ENCODE results near the gene CENPVL1. TPM values are rescaled to one million over a fixed set of nuclear protein-coding genes. Genes with fewer than 3 reads are reported as not detected.

CENPVL1 gene
- total RNA-seq, 1 donor from 2014 or later = 1.6 TPM

- Mint-ChIP-seq H3K36me3 (ENCODE audit: low read depth) (no peaks in the 10 kb centered on the region), H3K9me3 (no peaks in the 10 kb centered on the region), H3K4me3 (no peak overlapping the region), H3K27ac (ENCODE audit: unreplicated experiment) (no peak overlapping the region), H3K27me3 (ENCODE audit: low read depth) (peaks cover 2% of the 10 kb centered on the region), H3K4me1 (no peaks in the 10 kb centered on the region)
- peak; percentile 30 for TF ChIP-seq CTCF (conservative IDR thresholded peaks at IDR 0.05)
- DNase-seq (ENCODE audit: low read depth, low spot score) = no peak
These were observed 17.9 kb downstream of the CENPVL1 start for GRCh38 chrX:51728202-51728601.

- Mint-ChIP-seq H3K9me3 (peaks cover 2% of the 10 kb centered on the region), H3K4me1 (no peaks in the 10 kb centered on the region), H3K27ac (ENCODE audit: unreplicated experiment) (no peak overlapping the region), H3K36me3 (ENCODE audit: low read depth) (no peaks in the 10 kb centered on the region), H3K27me3 (ENCODE audit: low read depth) (peaks cover 36% of the 10 kb centered on the region), H3K4me3 (no peak overlapping the region)
- no peak for TF ChIP-seq CTCF (conservative IDR thresholded peaks at IDR 0.05)
- DNase-seq (ENCODE audit: low read depth, low spot score) = no peak
These were observed 26.8 kb downstream of the CENPVL1 start for GRCh38 chrX:51737091-51737490.

DNA sequence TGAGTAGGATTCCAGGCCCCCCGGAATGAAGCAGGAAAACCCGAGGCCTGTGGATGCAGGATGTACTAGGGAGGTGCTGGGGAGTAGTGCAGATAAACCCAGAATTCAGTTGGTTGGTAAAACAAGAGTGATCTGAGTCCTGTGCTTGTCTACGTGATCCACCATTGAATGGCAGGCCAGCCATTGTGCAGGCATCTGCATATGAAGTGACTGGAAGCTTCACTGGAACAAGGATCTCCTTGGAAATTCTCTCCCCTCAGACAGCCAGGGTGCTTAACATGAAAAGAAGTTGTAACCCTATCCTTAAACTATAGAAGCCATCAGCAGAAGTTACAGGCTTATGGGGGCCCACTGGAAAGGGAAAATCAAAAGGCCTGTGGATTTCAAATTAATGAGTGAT is 32.3 kb downstream of the CENPVL1 start:
- Mint-ChIP-seq H3K9me3 (peaks cover 6% of the 10 kb centered on the region), H3K27me3 (ENCODE audit: low read depth) (peaks cover 24% of the 10 kb centered on the region), H3K4me1 (peaks cover 26% of the 10 kb centered on the region), H3K4me3 (peak overlapping the region; percentile 89), H3K27ac (ENCODE audit: unreplicated experiment) (peak overlapping the region; percentile 67), H3K36me3 (ENCODE audit: low read depth) (peaks cover 18% of the 10 kb centered on the region)
- no peak for DNase-seq (ENCODE audit: low read depth, low spot score)
- no peak for TF ChIP-seq CTCF (conservative IDR thresholded peaks at IDR 0.05)

DNA sequence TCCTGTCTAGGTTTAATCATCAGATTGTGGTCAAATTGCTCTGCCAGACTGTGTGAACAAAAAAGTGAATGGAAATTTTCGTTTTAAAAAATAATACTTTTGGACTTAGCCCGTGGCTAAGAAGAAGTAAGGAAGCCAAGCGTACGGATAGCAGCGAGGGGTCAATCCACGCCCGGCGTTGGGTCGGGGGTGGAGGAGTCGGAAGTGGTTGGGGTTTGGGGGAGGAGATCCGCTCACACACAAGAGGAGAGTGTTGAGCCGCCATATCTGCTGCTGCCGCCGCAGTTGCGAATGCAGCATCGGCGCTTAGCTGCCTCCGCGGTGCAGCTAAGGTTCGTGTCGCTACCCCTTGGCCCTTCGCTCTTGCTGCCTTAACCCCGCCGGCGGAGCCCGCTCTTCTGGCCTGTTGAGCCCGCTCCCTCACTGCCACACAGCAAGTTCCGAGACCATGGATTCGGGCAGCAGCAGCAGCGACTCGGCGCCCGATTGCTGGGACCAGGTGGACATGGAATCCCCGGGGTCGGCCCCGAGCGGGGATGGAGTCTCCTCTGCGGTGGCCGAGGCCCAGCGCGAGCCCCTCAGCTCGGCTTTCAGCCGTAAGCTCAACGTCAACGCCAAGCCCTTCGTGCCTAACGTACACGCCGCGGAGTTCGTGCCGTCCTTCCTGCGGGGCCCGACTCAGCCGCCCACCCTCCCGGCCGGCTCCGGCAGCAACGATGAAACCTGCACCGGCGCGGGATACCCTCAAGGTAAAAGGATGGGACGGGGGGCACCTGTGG is 33.1 kb downstream of the CENPVL1 start, which contains the start of gene GSPT2:
Gene GSPT2 (plus strand): TSS at position 264 of the 779 bp plus-strand sequence. CDS start 185 bp downstream, at position 449.
- peak; percentile 43 for DNase-seq (ENCODE audit: low read depth, low spot score)
- peaks cover 26% of the 10 kb centered on the region for H3K4me1 Mint-ChIP-seq
- TF ChIP-seq CTCF (conservative IDR thresholded peaks at IDR 0.05) = no peak
- peak within 1 kb of the TSS; percentile 67 for H3K27ac Mint-ChIP-seq (ENCODE audit: unreplicated experiment)
- H3K36me3 Mint-ChIP-seq (ENCODE audit: low read depth) = peaks cover 18% of the 10 kb centered on the region
- peaks cover 17% of the 10 kb centered on the region for H3K27me3 Mint-ChIP-seq (ENCODE audit: low read depth)
- H3K4me3 Mint-ChIP-seq = peak within 1 kb of the TSS; percentile 89
- H3K9me3 Mint-ChIP-seq = peaks cover 6% of the 10 kb centered on the region

- no peak for DNase-seq (ENCODE audit: low read depth, low spot score)
- Mint-ChIP-seq H3K4me3 (no peak overlapping the region), H3K27ac (ENCODE audit: unreplicated experiment) (no peak overlapping the region), H3K4me1 (peaks cover 23% of the 10 kb centered on the region), H3K9me3 (peaks cover 6% of the 10 kb centered on the region), H3K27me3 (ENCODE audit: low read depth) (no peaks in the 10 kb centered on the region), H3K36me3 (ENCODE audit: low read depth) (peaks cover 18% of the 10 kb centered on the region)
- no peak for TF ChIP-seq CTCF (conservative IDR thresholded peaks at IDR 0.05)
These were observed 37.4 kb downstream of the CENPVL1 start for GRCh38 chrX:51747671-51748070.

All from neural crest cell (in vitro differentiated cells).